ENCODE results near the gene GALNT17.
"Not testable (repeated sequence)": the region's sequence is repeated elsewhere in the genome, so short reads cannot be mapped to it uniquely, and the experiment has no call there.

Gene GALNT17

GRCh38 chr7:71237945-71238344 lies 106.0 kb downstream of the GALNT17 start:
- DNase-seq = no peak

- DNase-seq = no peak
Measured at GRCh38 chr7:71238581-71239295, 106.8 kb downstream of the GALNT17 start.

GRCh38 chr7:71239586-71240268 lies 107.8 kb downstream of the GALNT17 start:
- no peak for DNase-seq

GRCh38 chr7:71243736-71244410 lies 111.9 kb downstream of the GALNT17 start:
- no peak for DNase-seq

GRCh38 chr7:71245038-71245437 lies 113.1 kb downstream of the GALNT17 start:
- DNase-seq = no peak

- no peak for DNase-seq
Measured at GRCh38 chr7:71251706-71252105, 119.8 kb downstream of the GALNT17 start.

- no peak for DNase-seq
Measured at GRCh38 chr7:71254751-71255150, 122.8 kb downstream of the GALNT17 start.

GRCh38 chr7:71255537-71256178 lies 123.7 kb downstream of the GALNT17 start:
- DNase-seq = no peak

GRCh38 chr7:71261066-71261465 lies 129.1 kb downstream of the GALNT17 start:
- DNase-seq = no peak

GRCh38 chr7:71262834-71263233 lies 130.9 kb downstream of the GALNT17 start:
- DNase-seq = not testable (repeated sequence)

- no peak for DNase-seq
Measured at GRCh38 chr7:71264005-71264404, 132.1 kb downstream of the GALNT17 start.

GRCh38 chr7:71266912-71267311 lies 135.0 kb downstream of the GALNT17 start:
- no peak for DNase-seq

GRCh38 chr7:71267734-71268469 lies 136.0 kb downstream of the GALNT17 start:
- no peak for DNase-seq

- DNase-seq = no peak
Measured at GRCh38 chr7:71270558-71270957, 138.6 kb downstream of the GALNT17 start.

- no peak for DNase-seq
Measured at GRCh38 chr7:71271203-71271602, 139.3 kb downstream of the GALNT17 start.

GRCh38 chr7:71272509-71273490 lies 140.9 kb downstream of the GALNT17 start:
- no peak for DNase-seq

- DNase-seq = no peak
Measured at GRCh38 chr7:71278257-71278656, 146.3 kb downstream of the GALNT17 start.

GRCh38 chr7:71281261-71281660 lies 149.3 kb downstream of the GALNT17 start:
- no peak for DNase-seq

GRCh38 chr7:71283802-71284201 lies 151.9 kb downstream of the GALNT17 start:
- DNase-seq = no peak

GRCh38 chr7:71285571-71286145 lies 153.7 kb downstream of the GALNT17 start:
- DNase-seq = no peak

- DNase-seq = no peak
Measured at GRCh38 chr7:71286336-71286735, 154.4 kb downstream of the GALNT17 start.

Data from KG1 (cell line).